ENCODE data around the gene TCEANC.

Gene TCEANC

GRCh38 chrX:13627306-13627705, 25.6 kb upstream of the TCEANC start:
- TF ChIP-seq, protein P1, sequence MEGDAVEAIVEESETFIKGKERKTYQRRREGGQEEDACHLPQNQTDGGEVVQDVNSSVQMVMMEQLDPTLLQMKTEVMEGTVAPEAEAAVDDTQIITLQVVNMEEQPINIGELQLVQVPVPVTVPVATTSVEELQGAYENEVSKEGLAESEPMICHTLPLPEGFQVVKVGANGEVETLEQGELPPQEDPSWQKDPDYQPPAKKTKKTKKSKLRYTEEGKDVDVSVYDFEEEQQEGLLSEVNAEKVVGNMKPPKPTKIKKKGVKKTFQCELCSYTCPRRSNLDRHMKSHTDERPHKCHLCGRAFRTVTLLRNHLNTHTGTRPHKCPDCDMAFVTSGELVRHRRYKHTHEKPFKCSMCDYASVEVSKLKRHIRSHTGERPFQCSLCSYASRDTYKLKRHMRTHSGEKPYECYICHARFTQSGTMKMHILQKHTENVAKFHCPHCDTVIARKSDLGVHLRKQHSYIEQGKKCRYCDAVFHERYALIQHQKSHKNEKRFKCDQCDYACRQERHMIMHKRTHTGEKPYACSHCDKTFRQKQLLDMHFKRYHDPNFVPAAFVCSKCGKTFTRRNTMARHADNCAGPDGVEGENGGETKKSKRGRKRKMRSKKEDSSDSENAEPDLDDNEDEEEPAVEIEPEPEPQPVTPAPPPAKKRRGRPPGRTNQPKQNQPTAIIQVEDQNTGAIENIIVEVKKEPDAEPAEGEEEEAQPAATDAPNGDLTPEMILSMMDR (IDR thresholded peaks at IDR 0.05): no peak

GRCh38 chrX:13638021-13638420, 14.9 kb upstream of the TCEANC start:
- TF ChIP-seq, protein P1 (IDR thresholded peaks at IDR 0.05): no peak

GRCh38 chrX:13638826-13639225, 14.1 kb upstream of the TCEANC start:
- TF ChIP-seq, protein P1 (IDR thresholded peaks at IDR 0.05): no peak

GRCh38 chrX:13645464-13646153, 7.3 kb upstream of the TCEANC start:
- TF ChIP-seq, protein P1 (IDR thresholded peaks at IDR 0.05): no peak

GRCh38 chrX:13646154-13646549, 6.8 kb upstream of the TCEANC start:
- TF ChIP-seq, protein P1 (IDR thresholded peaks at IDR 0.05): peak; percentile 60

- TF ChIP-seq, protein P1 (IDR thresholded peaks at IDR 0.05): no peak
Observed at GRCh38 chrX:13647709-13648212, 5.2 kb upstream of the TCEANC start.

GRCh38 chrX:13649838-13650237, 3.1 kb upstream of the TCEANC start:
- TF ChIP-seq, protein P1 (IDR thresholded peaks at IDR 0.05): no peak

All from LNCAP (cell line).